K562 (cell line): ENCODE data around the gene RECQL5. TPM values are rescaled to one million over a fixed set of nuclear protein-coding genes. Genes with fewer than 3 reads are reported as not detected.

Source experiments
- ATAC-seq: fragments of 200-7000 bp; cut with Tn5 transposase; 3 replicates; pipeline ENCODE4 v1.9.1; 2020; ENCODE audit warnings: moderate library complexity
- BruUV-seq: library from RNA; stranded (reverse); fragments of 400-500 nt; replicated peaks from 2 replicates; lab custom pipeline; 2021; lab: Mats Ljungman, UMichigan
- CTCF ChIA-PET: fragments of 300-600 bp; formaldehyde crosslinking; extraction: SDS; loops from one replicate; lab custom pipeline; 2021; ENCODE audit warnings: low intra/inter-chr PET ratio; lab: Yijun Ruan, JAX
- POLR2A ChIA-PET: fragments of 300-600, 350-650 bp; sonication (Branson Sonifier 250); formaldehyde crosslinking; extraction: SDS; loops from one replicate; lab custom pipeline; 2021; ENCODE audit warnings: antibody characterized with exemption, inconsistent platforms; lab: Yijun Ruan, JAX
- DNase-seq, 4 experiments: peaks; one replicate each; pipeline versions ENCODE4 v3.0.0 to v3.0.0-alpha.2; 2011 to 2018; ENCODE audit warnings: low spot score in 3 of 4, mixed read lengths in 3 of 4; ENCODE audit errors: extremely low read depth in 1 of 4
- FAIRE-seq: peaks from 2 replicates; lab custom pipeline; 2011; peaks lifted over from hg19 to GRCh38; lab: Jason Lieb, UNC
- H2AFZ ChIP-seq: 2 replicates; pipeline ENCODE4 v1.6.0; 2011; ENCODE audit warnings: low read depth, low read length, control low read depth, inconsistent platforms
- H3K27ac ChIP-seq: fragments of 200-600 bp; 3 replicates; pipeline ENCODE4 v1.8.0; 2011; ENCODE audit warnings: low read depth, mild to moderate bottlenecking, control low read depth, inconsistent platforms, low read length, moderate library complexity, mixed read lengths; ENCODE audit errors: extremely low read depth
- H3K27me3 ChIP-seq, 2 experiments: fragments of 300-600 bp in 1 of 2; 2 replicates in 1 of 2; 3 replicates in 1 of 2; pipeline versions ENCODE4 v1.6.0 to v1.8.0; 2011; ENCODE audit warnings: inconsistent platforms in 2 of 2, low read length in 2 of 2, mild to moderate bottlenecking in 1 of 2, mixed read lengths in 1 of 2, moderate library complexity in 1 of 2; ENCODE audit not compliant: control insufficient read depth in 2 of 2, insufficient read depth in 2 of 2
- H3K36me3 ChIP-seq: fragments of 300-600 bp; 3 replicates; pipeline ENCODE4 v1.8.0; 2011; ENCODE audit warnings: mild to moderate bottlenecking, low read length, inconsistent platforms; ENCODE audit not compliant: control insufficient read depth, insufficient read depth
- H3K4me1 ChIP-seq, 2 experiments: fragments of 200-600 bp in 1 of 2; replicated peaks in 1 of 2; 2 replicates in 1 of 2; 3 replicates in 1 of 2; pipeline versions ENCODE4 v1.5.1 to v1.8.0; 2011; ENCODE audit warnings: inconsistent platforms in 2 of 2, low read length in 2 of 2, mild to moderate bottlenecking in 1 of 2, mixed read lengths in 1 of 2, moderate library complexity in 1 of 2; ENCODE audit not compliant: control insufficient read depth in 2 of 2, insufficient read depth in 2 of 2
- H3K4me2 ChIP-seq: 2 replicates; pipeline ENCODE4 v1.6.1; 2011; ENCODE audit warnings: low read length, control low read depth, inconsistent platforms, mixed read lengths; ENCODE audit not compliant: insufficient read depth
- H3K4me3 ChIP-seq: fragments of 200-600 bp; sonication (generic), shearing (Covaris generic); 2 replicates; pipeline ENCODE4 v1.5.1; 2016; ENCODE audit warnings: control low read depth, inconsistent platforms
- H3K79me2 ChIP-seq: fragments of 200-600 bp; 3 replicates; pipeline ENCODE4 v1.8.0; 2011; ENCODE audit warnings: low read length, inconsistent platforms; ENCODE audit not compliant: control insufficient read depth, insufficient read depth
- H3K9ac ChIP-seq, 2 experiments: 2 replicates each; pipeline versions ENCODE4 v1.6.0 to v1.6.1; 2011; ENCODE audit warnings: low read depth in 2 of 2, low read length in 2 of 2, control low read depth in 1 of 2, inconsistent platforms in 1 of 2, mild to moderate bottlenecking in 1 of 2, mixed read lengths in 1 of 2; ENCODE audit not compliant: insufficient read depth in 1 of 2
- H3K9me1 ChIP-seq: one replicate; pipeline ENCODE4 v1.6.0; 2011; ENCODE audit warnings: inconsistent platforms, mild to moderate bottlenecking, low read length, moderate library complexity; ENCODE audit not compliant: control insufficient read depth, insufficient read depth
- H3K9me3 ChIP-seq: replicated peaks from 2 replicates; pipeline ENCODE4 v1.5.1; 2011; ENCODE audit warnings: low read depth, low read length, inconsistent platforms; ENCODE audit not compliant: control insufficient read depth, insufficient read depth
- H4K20me1 ChIP-seq: replicated peaks from 2 replicates; pipeline ENCODE4 v1.6.1; 2011; ENCODE audit warnings: low read length, inconsistent platforms, mixed read lengths; ENCODE audit not compliant: control insufficient read depth, insufficient read depth
- CHCHD3 ChIP-seq: fragments of 250-450 bp; sonication (Bioruptor Pico); IDR thresholded peaks from 2 replicates; pipeline ENCODE4 v2.1.2; 2022; ENCODE audit warnings: mild to moderate bottlenecking
- DIDO1 ChIP-seq: fragments of 450-650 bp; IDR thresholded peaks from 2 replicates; pipeline ENCODE4 v1.6.1; 2016; ENCODE audit warnings: low read depth, missing biosample characterization, missing genetic modification characterization
- FOXK1 ChIP-seq: sonication (generic); formaldehyde crosslinking; IDR thresholded peaks from 2 replicates; pipeline ENCODE4 v1.8.0; 2022; ENCODE audit warnings: missing genetic modification reagents, mild to moderate bottlenecking, borderline replicate concordance
- SIN3B ChIP-seq: fragments of 450-650 bp; IDR thresholded peaks from 2 replicates; pipeline ENCODE4 v1.6.1; 2017; ENCODE audit warnings: low read depth, mild to moderate bottlenecking, moderate library complexity
- TOE1 ChIP-seq, 2 experiments: fragments of 450-650 bp in 1 of 2; sonication (generic) in 1 of 2; formaldehyde crosslinking in 1 of 2; IDR thresholded peaks; 2 replicates each; pipeline versions ENCODE4 v1.7.1 to v1.8.0; 2016 to 2022; ENCODE audit warnings: borderline replicate concordance in 2 of 2, mild to moderate bottlenecking in 2 of 2, antibody characterized with exemption in 1 of 2, inconsistent platforms in 1 of 2, low read depth in 1 of 2, missing genetic modification reagents in 1 of 2, moderate library complexity in 1 of 2
- ZNF589 ChIP-seq: fragments of 200-800 bp; sonication (Bioruptor generic); IDR thresholded peaks from 2 replicates; pipeline ENCODE4 v1.6.1; 2016; ENCODE audit warnings: low read depth, missing genetic modification characterization, missing compliant biosample characterization
- WGBS: fragments of 100-300 bp; shearing (Covaris generic); methylation state at CpG from one replicate; pipeline ENCODE4 v1.1.6; 2016; ENCODE audit warnings: low coverage, mixed read lengths; ENCODE audit not compliant: insufficient coverage; ENCODE audit errors: missing lambda C conversion rate; 5-methylcytosine and 5-hydroxymethylcytosine counted together
- in situ Hi-C: fragments of 300-500 bp; cut with MboI; formaldehyde crosslinking; loops from 4 replicates; pipeline ENCODE4 v1.15.0; 2018; ENCODE audit warnings: inconsistent platforms, mixed read lengths
- intact Hi-C: fragments of 100-400 bp; cut with micrococcal nuclease; formaldehyde crosslinking; loops from 2 replicates; pipeline ENCODE4 v1.14.2; 2022
- polyA plus RNA-seq, 8 experiments: library from polyadenylated mRNA; depleted of rRNA in 4 of 8; stranded (reverse) in 5 of 8; unstranded in 3 of 8; fragments of >200 nt; fragmentation: Nextera tagmentation in 2 of 8; fragmentation: Illumina TruSeq in 1 of 8; extraction: Ambion mirVana in 2 of 8; extraction: Trizol in 1 of 8; gene quantifications; 2 replicates each; pipeline versions ENCODE4 v1.2.1 to v1.2.3, GENCODE V29; 2011 to 2014; ENCODE audit warnings: inconsistent platforms in 1 of 8, missing spikeins in 1 of 8
- total RNA-seq, 7 experiments: library from RNA; depleted of rRNA in 6 of 7; stranded (reverse); fragments of >200 nt in 6 of 7; fragmentation: Illumina TruSeq in 2 of 7; extraction: Trizol in 2 of 7; gene quantifications; 2 replicates each; pipeline versions ENCODE4 v1.2.1 to v1.2.3, GENCODE V29; 2011 to 2021; ENCODE audit warnings: low replicate concordance in 1 of 7
- TF ChIP-seq, protein P1 (sequence below): sonication (generic); formaldehyde crosslinking; IDR thresholded peaks from 2 replicates; pipeline ENCODE4 v1.8.0; 2022; ENCODE audit warnings: mild to moderate bottlenecking, missing genetic modification reagents
- TF ChIP-seq, protein P2 (sequence below): sonication (generic); formaldehyde crosslinking; IDR thresholded peaks from 2 replicates; pipeline ENCODE4 v1.8.0; 2022; ENCODE audit warnings: mild to moderate bottlenecking, missing genetic modification reagents
- TF ChIP-seq, protein P3 (sequence below): sonication (generic); formaldehyde crosslinking; IDR thresholded peaks from 2 replicates; pipeline ENCODE4 v1.8.0; 2022; ENCODE audit warnings: missing genetic modification reagents, mild to moderate bottlenecking, borderline replicate concordance
- TF ChIP-seq, protein P4 (sequence below): sonication (generic); formaldehyde crosslinking; IDR thresholded peaks from 2 replicates; pipeline ENCODE4 v1.8.1; 2022; ENCODE audit warnings: missing genetic modification reagents

RECQL5 gene
- total and polyA plus RNA-seq, 9 of the 15 experiments (the other 6 are each of a cell fraction or from before 2014, with no cell fraction given), result 4.1 to 34.8 (median 16.4) TPM

DNA sequence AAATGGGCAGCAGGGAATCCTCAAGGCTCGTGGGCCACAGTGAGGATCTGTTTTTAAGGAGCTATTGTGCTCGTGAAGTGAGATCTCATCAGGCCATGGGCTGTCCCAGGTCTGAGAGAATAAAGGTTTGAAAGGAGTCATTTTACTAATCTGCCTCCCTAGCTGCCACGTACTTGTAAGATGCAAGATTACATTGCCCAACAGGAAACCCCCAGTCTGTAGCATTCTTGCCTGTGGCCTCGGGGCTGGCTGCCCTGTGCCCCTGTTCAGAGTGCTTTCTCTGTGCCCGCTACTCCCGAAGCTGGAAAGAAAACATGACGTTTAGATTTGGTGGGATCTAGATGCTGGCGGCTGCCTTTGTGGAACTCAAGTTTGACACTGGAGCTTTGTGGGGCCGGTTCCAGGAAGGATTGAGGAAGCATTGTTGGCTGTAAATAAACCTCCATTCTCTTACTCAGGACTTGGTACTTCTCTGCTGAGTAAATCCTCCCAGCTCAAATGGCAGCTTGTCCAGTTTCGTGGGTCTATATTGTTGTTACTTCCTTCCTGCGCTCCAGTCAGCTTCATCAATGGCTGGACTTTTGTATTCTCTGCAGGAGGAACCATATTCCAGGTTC lies 21.4 kb upstream of the RECQL5 start:
- Histone ChIP-seq H3K9ac (0 out of 4 replicates have a peak overlapping the region, but pooled peaks of 1 of the 2 experiments have one; percentile 13), H3K36me3 (peaks cover 61% of the 10 kb centered on the region), H3K79me2 (peaks cover 41% of the 10 kb centered on the region), H3K4me1 (peaks cover 0 to 14% of the 10 kb centered on the region in 2 experiments; a peak in 2 of 5 replicates), H3K27ac (no peak overlapping the region), H3K9me1 (peaks cover 10% of the 10 kb centered on the region), H3K27me3 (no peaks in the 10 kb centered on the region), H4K20me1 (peaks cover 12% of the 10 kb centered on the region; the same call in 1 of the 2 replicates), H3K4me2 (no peak overlapping the region), H3K9me3 (no peaks in the 10 kb centered on the region), H2AFZ (no peak overlapping the region), H3K4me3 (no peak overlapping the region)
- DNase-seq (no peak), ATAC-seq (no peak), FAIRE-seq (no peak)
- intact Hi-C loops (no loop called here), in situ Hi-C loops (no loop called here)
- ChIA-PET CTCF (no interaction called here), POLR2A (interaction anchor here (0.6 to 1.4 kb wide), 5 partner anchors 10 to 23 kb away, joined by 3 to 4 read pairs (median 3); no protein-coding TSS in a partner anchor)
- no TSS peak for BruUV-seq
- WGBS, result 83% methylated on average over 11 of the region's 11 CpGs
- TF ChIP-seq SIN3B, result no peak
- no peak for TF ChIP-seq FOXK1
- TF ChIP-seq, protein P1, sequence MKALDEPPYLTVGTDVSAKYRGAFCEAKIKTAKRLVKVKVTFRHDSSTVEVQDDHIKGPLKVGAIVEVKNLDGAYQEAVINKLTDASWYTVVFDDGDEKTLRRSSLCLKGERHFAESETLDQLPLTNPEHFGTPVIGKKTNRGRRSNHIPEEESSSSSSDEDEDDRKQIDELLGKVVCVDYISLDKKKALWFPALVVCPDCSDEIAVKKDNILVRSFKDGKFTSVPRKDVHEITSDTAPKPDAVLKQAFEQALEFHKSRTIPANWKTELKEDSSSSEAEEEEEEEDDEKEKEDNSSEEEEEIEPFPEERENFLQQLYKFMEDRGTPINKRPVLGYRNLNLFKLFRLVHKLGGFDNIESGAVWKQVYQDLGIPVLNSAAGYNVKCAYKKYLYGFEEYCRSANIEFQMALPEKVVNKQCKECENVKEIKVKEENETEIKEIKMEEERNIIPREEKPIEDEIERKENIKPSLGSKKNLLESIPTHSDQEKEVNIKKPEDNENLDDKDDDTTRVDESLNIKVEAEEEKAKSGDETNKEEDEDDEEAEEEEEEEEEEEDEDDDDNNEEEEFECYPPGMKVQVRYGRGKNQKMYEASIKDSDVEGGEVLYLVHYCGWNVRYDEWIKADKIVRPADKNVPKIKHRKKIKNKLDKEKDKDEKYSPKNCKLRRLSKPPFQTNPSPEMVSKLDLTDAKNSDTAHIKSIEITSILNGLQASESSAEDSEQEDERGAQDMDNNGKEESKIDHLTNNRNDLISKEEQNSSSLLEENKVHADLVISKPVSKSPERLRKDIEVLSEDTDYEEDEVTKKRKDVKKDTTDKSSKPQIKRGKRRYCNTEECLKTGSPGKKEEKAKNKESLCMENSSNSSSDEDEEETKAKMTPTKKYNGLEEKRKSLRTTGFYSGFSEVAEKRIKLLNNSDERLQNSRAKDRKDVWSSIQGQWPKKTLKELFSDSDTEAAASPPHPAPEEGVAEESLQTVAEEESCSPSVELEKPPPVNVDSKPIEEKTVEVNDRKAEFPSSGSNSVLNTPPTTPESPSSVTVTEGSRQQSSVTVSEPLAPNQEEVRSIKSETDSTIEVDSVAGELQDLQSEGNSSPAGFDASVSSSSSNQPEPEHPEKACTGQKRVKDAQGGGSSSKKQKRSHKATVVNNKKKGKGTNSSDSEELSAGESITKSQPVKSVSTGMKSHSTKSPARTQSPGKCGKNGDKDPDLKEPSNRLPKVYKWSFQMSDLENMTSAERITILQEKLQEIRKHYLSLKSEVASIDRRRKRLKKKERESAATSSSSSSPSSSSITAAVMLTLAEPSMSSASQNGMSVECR (CRISPR knock-in tag), result no peak
- no peak for TF ChIP-seq ZNF589 (CRISPR knock-in tag)
- no peak for TF ChIP-seq DIDO1
- TF ChIP-seq, protein P2, sequence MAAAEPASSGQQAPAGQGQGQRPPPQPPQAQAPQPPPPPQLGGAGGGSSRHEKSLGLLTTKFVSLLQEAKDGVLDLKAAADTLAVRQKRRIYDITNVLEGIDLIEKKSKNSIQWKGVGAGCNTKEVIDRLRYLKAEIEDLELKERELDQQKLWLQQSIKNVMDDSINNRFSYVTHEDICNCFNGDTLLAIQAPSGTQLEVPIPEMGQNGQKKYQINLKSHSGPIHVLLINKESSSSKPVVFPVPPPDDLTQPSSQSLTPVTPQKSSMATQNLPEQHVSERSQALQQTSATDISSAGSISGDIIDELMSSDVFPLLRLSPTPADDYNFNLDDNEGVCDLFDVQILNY (CRISPR knock-in tag), result no peak
- TF ChIP-seq CHCHD3, result no peak
- TF ChIP-seq, protein P3, sequence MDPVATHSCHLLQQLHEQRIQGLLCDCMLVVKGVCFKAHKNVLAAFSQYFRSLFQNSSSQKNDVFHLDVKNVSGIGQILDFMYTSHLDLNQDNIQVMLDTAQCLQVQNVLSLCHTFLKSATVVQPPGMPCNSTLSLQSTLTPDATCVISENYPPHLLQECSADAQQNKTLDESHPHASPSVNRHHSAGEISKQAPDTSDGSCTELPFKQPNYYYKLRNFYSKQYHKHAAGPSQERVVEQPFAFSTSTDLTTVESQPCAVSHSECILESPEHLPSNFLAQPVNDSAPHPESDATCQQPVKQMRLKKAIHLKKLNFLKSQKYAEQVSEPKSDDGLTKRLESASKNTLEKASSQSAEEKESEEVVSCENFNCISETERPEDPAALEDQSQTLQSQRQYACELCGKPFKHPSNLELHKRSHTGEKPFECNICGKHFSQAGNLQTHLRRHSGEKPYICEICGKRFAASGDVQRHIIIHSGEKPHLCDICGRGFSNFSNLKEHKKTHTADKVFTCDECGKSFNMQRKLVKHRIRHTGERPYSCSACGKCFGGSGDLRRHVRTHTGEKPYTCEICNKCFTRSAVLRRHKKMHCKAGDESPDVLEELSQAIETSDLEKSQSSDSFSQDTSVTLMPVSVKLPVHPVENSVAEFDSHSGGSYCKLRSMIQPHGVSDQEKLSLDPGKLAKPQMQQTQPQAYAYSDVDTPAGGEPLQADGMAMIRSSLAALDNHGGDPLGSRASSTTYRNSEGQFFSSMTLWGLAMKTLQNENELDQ (CRISPR knock-in tag), result no peak
- TF ChIP-seq, protein P4, sequence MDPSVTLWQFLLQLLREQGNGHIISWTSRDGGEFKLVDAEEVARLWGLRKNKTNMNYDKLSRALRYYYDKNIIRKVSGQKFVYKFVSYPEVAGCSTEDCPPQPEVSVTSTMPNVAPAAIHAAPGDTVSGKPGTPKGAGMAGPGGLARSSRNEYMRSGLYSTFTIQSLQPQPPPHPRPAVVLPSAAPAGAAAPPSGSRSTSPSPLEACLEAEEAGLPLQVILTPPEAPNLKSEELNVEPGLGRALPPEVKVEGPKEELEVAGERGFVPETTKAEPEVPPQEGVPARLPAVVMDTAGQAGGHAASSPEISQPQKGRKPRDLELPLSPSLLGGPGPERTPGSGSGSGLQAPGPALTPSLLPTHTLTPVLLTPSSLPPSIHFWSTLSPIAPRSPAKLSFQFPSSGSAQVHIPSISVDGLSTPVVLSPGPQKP, result no peak
- TF ChIP-seq TOE1 (IDR thresholded peaks at IDR 0.05; ENCODE audit: borderline replicate concordance), result no peak
- no peak for TF ChIP-seq TOE1 (CRISPR knock-in tag; IDR thresholded peaks at IDR 0.05; ENCODE audit: borderline replicate concordance, low read depth)
